ENCODE data around the gene NEU2. TPM values are rescaled to one million over a fixed set of nuclear protein-coding genes. Genes with fewer than 3 reads are reported as not detected.

NEU2 gene
- polyA plus RNA-seq, 2 of the 4 experiments (the other 2 are of a cell fraction), result not detected

DNA sequence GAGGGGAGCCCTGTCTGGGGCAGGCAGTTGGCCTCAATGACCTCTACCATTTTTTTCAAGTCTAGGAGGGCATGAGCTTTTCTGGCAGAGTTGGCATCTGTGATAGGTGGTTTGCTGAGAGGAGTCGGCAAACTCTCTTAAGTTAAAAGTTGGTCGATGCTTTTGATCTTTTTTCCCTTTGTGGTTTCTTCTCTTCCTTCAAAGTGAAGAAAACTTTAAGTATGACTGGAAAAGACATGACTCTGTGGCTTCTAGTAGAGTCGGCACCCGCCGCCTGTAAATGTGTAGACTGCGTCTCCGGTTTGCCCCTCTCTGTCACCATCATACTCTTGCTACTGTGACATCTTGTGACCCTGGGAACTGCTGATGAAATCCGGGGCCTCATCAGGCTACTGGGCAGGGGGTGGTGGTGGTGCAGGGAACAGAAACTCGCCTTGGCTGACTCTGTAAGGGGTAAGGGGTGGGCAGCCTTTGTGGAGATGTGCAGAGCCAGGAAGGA lies 48.8 kb downstream of the NEU2 start:
- DNase-seq (ENCODE audit: low read depth in 1 of 2, low spot score in 1 of 2), result no peak
- ChIA-PET POLR2A (no interaction called here), CTCF (interaction anchor here (0.9 kb wide), 1 partner anchor 27 kb away, joined by 3 read pairs; no protein-coding TSS in a partner anchor)
- no peak for TF ChIP-seq JUNB (IDR thresholded peaks at IDR 0.05)
- no peak for TF ChIP-seq SREBF2 (IDR thresholded peaks at IDR 0.05)
- TF ChIP-seq FOXS1 (CRISPR knock-in tag; IDR thresholded peaks at IDR 0.05), result no peak
- TF ChIP-seq CTCF (IDR thresholded peaks at IDR 0.05), result no peak
- no peak for TF ChIP-seq TP53 (CRISPR knock-in tag; IDR thresholded peaks at IDR 0.05)
- no peak for TF ChIP-seq FOSL2 (IDR thresholded peaks at IDR 0.05)
- TF ChIP-seq FOSL2 (CRISPR knock-in tag; IDR thresholded peaks at IDR 0.05), result no peak
- Histone ChIP-seq H3K4me3 (no peak overlapping the region), H3K9me3 (no peaks in the 10 kb centered on the region), H3K4me2 (no peak overlapping the region), H3K27ac (no peak overlapping the region), H3K4me1 (no peaks in the 10 kb centered on the region)
- ATAC-seq, result no peak
- no peak for FAIRE-seq
- 81% methylated on average over 9 of the region's 9 CpGs for WGBS (ENCODE audit: missing lambda C conversion rate)

- DNase-seq (ENCODE audit: low read depth in 1 of 2, low spot score in 1 of 2) (no peak), FAIRE-seq (no peak), ATAC-seq (no peak)
- Histone ChIP-seq H3K4me2 (no peak overlapping the region), H3K9me3 (no peaks in the 10 kb centered on the region), H3K27ac (no peak overlapping the region), H3K4me3 (no peak overlapping the region), H3K4me1 (no peaks in the 10 kb centered on the region)
- CTCF ChIA-PET, result interaction anchor here (0.6 to 1.4 kb wide), 3 partner anchors 18 to 228 kb away, joined by 3 read pairs; no protein-coding TSS in a partner anchor
- no peak for TF ChIP-seq RCOR1 (IDR thresholded peaks at IDR 0.05; ENCODE audit: low read depth, low read length)
- no peak for TF ChIP-seq EP300 (IDR thresholded peaks at IDR 0.05)
- TF ChIP-seq ZNF302 (CRISPR knock-in tag; IDR thresholded peaks at IDR 0.05), result no peak
- no peak for TF ChIP-seq GATA3 (IDR thresholded peaks at IDR 0.05; ENCODE audit: borderline replicate concordance)
- TF ChIP-seq REST (IDR thresholded peaks at IDR 0.05), result no peak
- TF ChIP-seq BHLHE40 (IDR thresholded peaks at IDR 0.05; ENCODE audit: low read depth, low read length), result no peak
- no peak for TF ChIP-seq PHF8 (IDR thresholded peaks at IDR 0.05; ENCODE audit: borderline replicate concordance, low read depth)
- TF ChIP-seq, protein P1, sequence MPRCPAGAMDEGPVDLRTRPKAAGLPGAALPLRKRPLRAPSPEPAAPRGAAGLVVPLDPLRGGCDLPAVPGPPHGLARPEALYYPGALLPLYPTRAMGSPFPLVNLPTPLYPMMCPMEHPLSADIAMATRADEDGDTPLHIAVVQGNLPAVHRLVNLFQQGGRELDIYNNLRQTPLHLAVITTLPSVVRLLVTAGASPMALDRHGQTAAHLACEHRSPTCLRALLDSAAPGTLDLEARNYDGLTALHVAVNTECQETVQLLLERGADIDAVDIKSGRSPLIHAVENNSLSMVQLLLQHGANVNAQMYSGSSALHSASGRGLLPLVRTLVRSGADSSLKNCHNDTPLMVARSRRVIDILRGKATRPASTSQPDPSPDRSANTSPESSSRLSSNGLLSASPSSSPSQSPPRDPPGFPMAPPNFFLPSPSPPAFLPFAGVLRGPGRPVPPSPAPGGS (IDR thresholded peaks at IDR 0.05), result no peak
- TF ChIP-seq ZFP36 (IDR thresholded peaks at IDR 0.05; ENCODE audit: borderline replicate concordance, partially characterized antibody), result no peak
- TF ChIP-seq EHMT2 (IDR thresholded peaks at IDR 0.05; ENCODE audit: low read depth), result no peak
- TF ChIP-seq CBX2 (IDR thresholded peaks at IDR 0.05; ENCODE audit: borderline replicate concordance, low read depth), result no peak
- TF ChIP-seq, protein P2, sequence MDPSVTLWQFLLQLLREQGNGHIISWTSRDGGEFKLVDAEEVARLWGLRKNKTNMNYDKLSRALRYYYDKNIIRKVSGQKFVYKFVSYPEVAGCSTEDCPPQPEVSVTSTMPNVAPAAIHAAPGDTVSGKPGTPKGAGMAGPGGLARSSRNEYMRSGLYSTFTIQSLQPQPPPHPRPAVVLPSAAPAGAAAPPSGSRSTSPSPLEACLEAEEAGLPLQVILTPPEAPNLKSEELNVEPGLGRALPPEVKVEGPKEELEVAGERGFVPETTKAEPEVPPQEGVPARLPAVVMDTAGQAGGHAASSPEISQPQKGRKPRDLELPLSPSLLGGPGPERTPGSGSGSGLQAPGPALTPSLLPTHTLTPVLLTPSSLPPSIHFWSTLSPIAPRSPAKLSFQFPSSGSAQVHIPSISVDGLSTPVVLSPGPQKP (IDR thresholded peaks at IDR 0.05; ENCODE audit: low read depth, low read length), result no peak
- TF ChIP-seq RNF2 (IDR thresholded peaks at IDR 0.05; ENCODE audit: borderline replicate concordance, low read depth), result no peak
- no peak for TF ChIP-seq HEYL (CRISPR knock-in tag; IDR thresholded peaks at IDR 0.05)
- TF ChIP-seq TFCP2L1 (CRISPR knock-in tag; IDR thresholded peaks at IDR 0.05), result no peak
- TF ChIP-seq CTCF (IDR thresholded peaks at IDR 0.05), result no peak
- TF ChIP-seq MAFK (IDR thresholded peaks at IDR 0.05; ENCODE audit: partially characterized antibody), result no peak
- WGBS (ENCODE audit: missing lambda C conversion rate), result 80% methylated on average over 13 of the region's 13 CpGs
- POLR2A ChIA-PET, result no interaction called here
These were observed 49.3 kb downstream of the NEU2 start for GRCh38 chr2:233081731-233082221.

Data from A549 (cell line).